ENCODE measurements around the gene MB21D2.

The MB21D2 gene

DNA sequence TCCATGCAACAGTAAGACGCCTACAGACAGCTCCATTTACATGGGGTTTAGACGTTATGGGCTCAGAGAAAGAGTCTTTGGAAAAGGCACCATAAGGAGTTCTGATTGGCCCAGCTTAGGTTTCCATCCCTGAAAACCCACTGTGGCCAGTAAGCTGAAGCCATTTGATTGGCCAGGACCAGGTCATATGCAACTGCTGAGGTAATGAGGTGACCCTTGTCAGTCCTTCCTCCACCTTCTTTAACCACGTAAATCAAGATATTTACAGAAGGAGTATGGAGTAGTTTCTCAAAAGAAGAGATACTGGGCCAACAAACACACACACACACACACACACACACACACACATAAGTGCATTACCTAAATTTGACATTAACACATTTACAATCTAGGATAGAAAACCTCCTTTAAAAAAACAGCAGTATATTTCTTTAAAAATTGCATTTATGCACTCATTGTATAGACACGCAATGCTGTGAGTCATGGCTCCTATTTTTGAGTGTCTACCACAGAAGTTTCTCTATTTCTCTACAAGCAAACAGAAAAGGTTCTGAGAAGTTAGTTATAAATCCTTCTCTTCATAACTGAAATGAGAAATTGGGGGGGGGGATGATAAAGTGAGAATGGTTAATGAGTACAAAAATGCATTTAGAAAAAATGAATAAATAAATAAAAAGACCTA is 16.3 kb upstream of the MB21D2 start:
- H3K27me3 ChIP-seq, result no peaks in the 10 kb centered on the region
- DNase-seq, result no peak
- H3K4me1 ChIP-seq, result no peaks in the 10 kb centered on the region
- TF ChIP-seq, protein P1, sequence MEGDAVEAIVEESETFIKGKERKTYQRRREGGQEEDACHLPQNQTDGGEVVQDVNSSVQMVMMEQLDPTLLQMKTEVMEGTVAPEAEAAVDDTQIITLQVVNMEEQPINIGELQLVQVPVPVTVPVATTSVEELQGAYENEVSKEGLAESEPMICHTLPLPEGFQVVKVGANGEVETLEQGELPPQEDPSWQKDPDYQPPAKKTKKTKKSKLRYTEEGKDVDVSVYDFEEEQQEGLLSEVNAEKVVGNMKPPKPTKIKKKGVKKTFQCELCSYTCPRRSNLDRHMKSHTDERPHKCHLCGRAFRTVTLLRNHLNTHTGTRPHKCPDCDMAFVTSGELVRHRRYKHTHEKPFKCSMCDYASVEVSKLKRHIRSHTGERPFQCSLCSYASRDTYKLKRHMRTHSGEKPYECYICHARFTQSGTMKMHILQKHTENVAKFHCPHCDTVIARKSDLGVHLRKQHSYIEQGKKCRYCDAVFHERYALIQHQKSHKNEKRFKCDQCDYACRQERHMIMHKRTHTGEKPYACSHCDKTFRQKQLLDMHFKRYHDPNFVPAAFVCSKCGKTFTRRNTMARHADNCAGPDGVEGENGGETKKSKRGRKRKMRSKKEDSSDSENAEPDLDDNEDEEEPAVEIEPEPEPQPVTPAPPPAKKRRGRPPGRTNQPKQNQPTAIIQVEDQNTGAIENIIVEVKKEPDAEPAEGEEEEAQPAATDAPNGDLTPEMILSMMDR (IDR thresholded peaks at IDR 0.05), result no peak
- H3K4me3 ChIP-seq, result no peak overlapping the region
- no peaks in the 10 kb centered on the region for H3K36me3 ChIP-seq
- no peaks in the 10 kb centered on the region for H3K9me3 ChIP-seq
- H3K27ac ChIP-seq, result no peak overlapping the region
- intact Hi-C loops (cut with DNase I; ENCODE audit: low total_unique reads), result no loop called here

- H3K4me3 ChIP-seq, result no peak overlapping the region
- DNase-seq, result no peak
- TF ChIP-seq, protein P1 (IDR thresholded peaks at IDR 0.05), result no peak
- H3K9me3 ChIP-seq, result no peaks in the 10 kb centered on the region
- intact Hi-C loops (cut with DNase I; ENCODE audit: low total_unique reads), result no loop called here
- H3K36me3 ChIP-seq, result no peaks in the 10 kb centered on the region
- H3K27me3 ChIP-seq, result no peaks in the 10 kb centered on the region
- H3K27ac ChIP-seq, result no peak overlapping the region
- H3K4me1 ChIP-seq, result no peaks in the 10 kb centered on the region
Measured at GRCh38 chr3:192933259-192933658, 15.6 kb upstream of the MB21D2 start.

DNA sequence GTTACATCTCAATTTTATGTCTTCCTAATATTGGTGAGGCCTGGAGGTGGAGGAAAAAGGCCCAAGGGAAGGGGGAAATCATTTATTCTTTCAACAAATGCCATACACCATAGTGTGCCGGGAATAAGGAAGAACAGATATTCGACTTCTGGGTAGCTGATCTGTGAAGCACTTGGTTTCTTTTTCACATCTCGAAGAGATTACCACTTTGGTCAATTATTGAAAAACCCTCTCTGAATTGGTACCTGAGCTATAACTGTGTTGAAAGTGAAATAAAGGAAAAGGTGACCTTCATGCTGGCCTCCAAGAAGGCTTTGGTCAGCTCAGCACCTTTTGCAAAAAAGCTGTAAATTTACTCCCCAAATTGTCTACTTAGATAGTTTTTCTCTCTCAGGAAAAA is 14.2 kb upstream of the MB21D2 start:
- no peaks in the 10 kb centered on the region for H3K27me3 ChIP-seq
- DNase-seq, result no peak
- H3K36me3 ChIP-seq, result no peaks in the 10 kb centered on the region
- H3K9me3 ChIP-seq, result no peaks in the 10 kb centered on the region
- TF ChIP-seq, protein P1 (IDR thresholded peaks at IDR 0.05), result no peak
- no peaks in the 10 kb centered on the region for H3K4me1 ChIP-seq
- intact Hi-C loops (cut with DNase I; ENCODE audit: low total_unique reads), result no loop called here
- no peak overlapping the region for H3K27ac ChIP-seq
- no peak overlapping the region for H3K4me3 ChIP-seq

GRCh38 chr3:192930577-192930976 is 12.9 kb upstream of the MB21D2 start:
- TF ChIP-seq, protein P1 (IDR thresholded peaks at IDR 0.05), result no peak

DNA sequence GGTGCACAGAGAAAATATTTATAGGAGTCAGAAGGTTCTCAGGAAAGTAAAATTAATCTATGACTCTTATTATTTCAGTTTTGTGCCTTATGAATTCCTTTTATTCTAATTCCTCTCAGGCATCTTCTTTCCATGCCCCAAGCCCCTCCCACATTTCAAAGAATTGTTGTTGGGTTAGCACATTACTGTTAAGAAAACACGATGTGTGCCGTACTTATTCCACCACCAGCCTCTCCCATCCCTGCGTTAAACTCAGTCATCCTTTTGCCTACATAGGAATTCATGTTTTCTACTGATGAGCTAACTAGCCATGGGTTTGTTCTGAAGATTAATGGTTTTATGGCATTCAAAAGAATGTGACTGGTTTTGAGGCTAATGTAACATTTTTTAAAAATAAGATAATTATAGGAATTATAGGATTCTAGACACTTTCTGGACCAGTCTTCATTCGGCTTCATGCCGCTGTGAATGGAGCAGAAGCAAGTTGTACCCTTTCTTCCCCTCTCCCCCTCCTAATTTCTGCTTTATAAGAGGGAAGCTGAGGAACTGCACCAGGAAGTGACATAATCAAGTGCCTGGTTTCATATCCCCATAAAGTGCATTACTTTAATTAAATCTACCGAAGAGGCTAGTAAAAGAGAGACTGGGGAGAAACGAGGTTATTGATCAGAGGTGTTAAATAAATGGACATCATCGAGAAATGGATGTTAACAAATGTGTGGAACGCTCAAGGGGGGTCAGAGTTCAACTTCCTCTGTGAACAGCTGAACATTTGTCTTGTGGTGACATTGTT is 12.3 kb upstream of the MB21D2 start:
- H3K9me3 ChIP-seq, result no peaks in the 10 kb centered on the region
- TF ChIP-seq, protein P1 (IDR thresholded peaks at IDR 0.05), result no peak
- H3K4me3 ChIP-seq, result no peak overlapping the region
- H3K4me1 ChIP-seq, result no peaks in the 10 kb centered on the region
- no peak overlapping the region for H3K27ac ChIP-seq
- no peaks in the 10 kb centered on the region for H3K27me3 ChIP-seq
- H3K36me3 ChIP-seq, result no peaks in the 10 kb centered on the region
- intact Hi-C loops (cut with DNase I; ENCODE audit: low total_unique reads), result no loop called here
- DNase-seq, result no peak

More at GRCh38 chr3:192930577-192930976, 12.9 kb upstream of the MB21D2 start:
- DNase-seq, result no peak
- intact Hi-C loops (cut with DNase I; ENCODE audit: low total_unique reads), result no loop called here
- Histone ChIP-seq H3K4me1 (no peaks in the 10 kb centered on the region), H3K27ac (no peak overlapping the region), H3K4me3 (no peak overlapping the region), H3K9me3 (no peaks in the 10 kb centered on the region), H3K36me3 (no peaks in the 10 kb centered on the region), H3K27me3 (no peaks in the 10 kb centered on the region)

All from tibial artery (tissue), 4 donors.